CD14-positive monocyte (primary cell): ENCODE data around the gene RNASE4. TPM values are rescaled to one million over a fixed set of nuclear protein-coding genes. Genes with fewer than 3 reads are reported as not detected.
A peak's percentile ranks its signal among the peaks of the same experiment; 100 is the strongest.

Experiments
- DNase-seq, 3 donors: peaks; one replicate each; pipeline ENCODE4 v3.0.0-alpha.2; 2011 to 2022
- H2AFZ ChIP-seq: 2 replicates; pipeline ENCODE4 v1.6.0; 2012; ENCODE audit warnings: mild to moderate bottlenecking, low read depth, low read length, inconsistent platforms; ENCODE audit not compliant: insufficient read depth, poor library complexity, severe bottlenecking
- H3K27ac ChIP-seq, 2 donors: 1 replicate in 1 of 2; 2 replicates in 1 of 2; pipeline ENCODE4 v1.5.1; 2012 to 2013; ENCODE audit warnings: low read length in 2 of 2, control low read depth in 1 of 2, inconsistent platforms in 1 of 2, low read depth in 1 of 2, mild to moderate bottlenecking in 1 of 2
- H3K27me3 ChIP-seq, 2 donors: one replicate each; pipeline versions ENCODE4 v1.6.0 to v1.6.1; 2011 to 2013; ENCODE audit warnings: low read length in 2 of 2; ENCODE audit not compliant: control insufficient read depth in 2 of 2, insufficient read depth in 2 of 2
- H3K36me3 ChIP-seq, 2 donors: replicated peaks in 1 of 2; 1 replicate in 1 of 2; 2 replicates in 1 of 2; pipeline versions ENCODE4 v1.5.1 to v1.6.1; 2012 to 2013; ENCODE audit warnings: low read length in 2 of 2, control low read depth in 1 of 2, inconsistent platforms in 1 of 2, mild to moderate bottlenecking in 1 of 2; ENCODE audit not compliant: insufficient read depth in 2 of 2, control insufficient read depth in 1 of 2
- H3K4me1 ChIP-seq, 2 donors: 1 replicate in 1 of 2; 2 replicates in 1 of 2; pipeline versions ENCODE4 v1.5.1 to v1.6.1; 2012 to 2013; ENCODE audit warnings: low read length in 2 of 2, control low read depth in 1 of 2, inconsistent platforms in 1 of 2, mild to moderate bottlenecking in 1 of 2, moderate library complexity in 1 of 2; ENCODE audit not compliant: insufficient read depth in 2 of 2, control insufficient read depth in 1 of 2
- H3K4me2 ChIP-seq: replicated peaks from 2 replicates; pipeline ENCODE3; 2012; ENCODE audit warnings: low read length, moderate library complexity, mild to moderate bottlenecking; ENCODE audit not compliant: poor library complexity, severe bottlenecking; ENCODE audit errors: extremely low read depth
- H3K4me3 ChIP-seq, 3 experiments: fragments of 200-600 bp in 1 of 3; sonication (generic) in 1 of 3; replicated peaks in 1 of 3; 1 replicate in 2 of 3; 2 replicates in 1 of 3; pipeline ENCODE4 v1.5.1; 2011 to 2013; ENCODE audit warnings: low read length in 3 of 3, mild to moderate bottlenecking in 3 of 3, control low read depth in 2 of 3, low read depth in 2 of 3, inconsistent platforms in 1 of 3, moderate library complexity in 1 of 3
- H3K79me2 ChIP-seq: 2 replicates; pipeline ENCODE4 v1.6.0; 2012; ENCODE audit warnings: mild to moderate bottlenecking, control low read depth, inconsistent platforms, low read length, moderate library complexity; ENCODE audit not compliant: insufficient read depth
- H3K9ac ChIP-seq: 2 replicates; pipeline ENCODE4 v1.6.0; 2017; ENCODE audit warnings: low read length, mild to moderate bottlenecking; ENCODE audit not compliant: insufficient read depth, poor library complexity, severe bottlenecking
- H3K9me3 ChIP-seq, 2 donors: replicated peaks in 1 of 2; 1 replicate in 1 of 2; 2 replicates in 1 of 2; pipeline versions ENCODE4 v1.5.1 to v1.6.1; 2012 to 2013; ENCODE audit warnings: low read length in 2 of 2, control low read depth in 1 of 2; ENCODE audit not compliant: control insufficient read depth in 1 of 2, insufficient read depth in 1 of 2
- H4K20me1 ChIP-seq: 2 replicates; pipeline ENCODE4 v1.6.0; 2012; ENCODE audit warnings: mild to moderate bottlenecking, low read length, control low read depth, moderate library complexity; ENCODE audit not compliant: insufficient read depth
- H3K27ac Mint-ChIP-seq, 7 donors: one replicate each; pipeline ENCODE4 v1.8.0; 2020; ENCODE audit warnings: mild to moderate bottlenecking in 7 of 7, mixed read lengths in 7 of 7, moderate library complexity in 6 of 7, inconsistent platforms in 2 of 7
- H3K27me3 Mint-ChIP-seq, 3 donors: one replicate each; pipeline ENCODE4 v1.8.0; 2021 to 2022; ENCODE audit warnings: low read depth in 3 of 3, mild to moderate bottlenecking in 3 of 3, mixed read lengths in 3 of 3, moderate library complexity in 3 of 3, inconsistent platforms in 1 of 3
- H3K36me3 Mint-ChIP-seq, 2 donors: one replicate each; pipeline ENCODE4 v1.8.0; 2020; ENCODE audit warnings: mixed read lengths in 2 of 2, inconsistent platforms in 1 of 2, mild to moderate bottlenecking in 1 of 2
- H3K4me1 Mint-ChIP-seq: one replicate; pipeline ENCODE4 v1.8.0; 2020; ENCODE audit warnings: mild to moderate bottlenecking, mixed read lengths
- H3K4me3 Mint-ChIP-seq, 2 donors: one replicate each; pipeline ENCODE4 v1.8.0; 2020; ENCODE audit warnings: mild to moderate bottlenecking in 2 of 2, mixed read lengths in 2 of 2, moderate library complexity in 1 of 2
- H3K9me3 Mint-ChIP-seq, 7 donors: one replicate each; pipeline ENCODE4 v1.8.0; 2020 to 2022; ENCODE audit warnings: mixed read lengths in 7 of 7, mild to moderate bottlenecking in 6 of 7, moderate library complexity in 6 of 7, inconsistent platforms in 2 of 7
- CTCF ChIP-seq: fragments of 200-600 bp; IDR thresholded peaks from one replicate; pipeline ENCODE4 v1.8.0; 2022; ENCODE audit warnings: antibody characterized with exemption, mild to moderate bottlenecking
- WGBS: methylation state at CpG from one replicate; pipeline ENCODE4 v1.1.5; 2013; ENCODE audit warnings: missing lambda C conversion rate; ENCODE audit not compliant: insufficient coverage; 5-methylcytosine and 5-hydroxymethylcytosine counted together
- intact Hi-C, 2 donors: fragments of 100-400 bp; cut with micrococcal nuclease; formaldehyde crosslinking; loops; one replicate each; pipeline versions ENCODE4 v1.15.0 to v1.15.1; 2023
- polyA plus RNA-seq, 3 donors: library from polyadenylated mRNA; depleted of rRNA in 1 of 3; unstranded in 2 of 3; stranded (reverse) in 1 of 3; fragments of 300-500 nt in 2 of 3; fragments of >200 nt in 1 of 3; fragmentation: Illumina TruSeq in 2 of 3; gene quantifications; 1 replicate in 2 of 3; 2 replicates in 1 of 3; pipeline ENCODE4 v1.2.3, GENCODE V29; 2012 to 2021

Gene RNASE4
- polyA plus RNA-seq, 3 donors: 18.5 to 85.8 (median 49.1) TPM

GRCh38 chr14:20692116-20692751, 7.9 kb downstream of the RNASE4 start:
- Mint-ChIP-seq H3K27ac (no peak overlapping the region), H3K36me3 (peaks cover 31 to 34% of the 10 kb centered on the region in 2 donors), H3K9me3 (no peaks in the 10 kb centered on the region), H3K4me3 (no peak overlapping the region), H3K4me1 (peaks cover 12% of the 10 kb centered on the region), H3K27me3 (no peaks in the 10 kb centered on the region)
- H3K9ac ChIP-seq: no peak overlapping the region
- H3K4me2 ChIP-seq: no peak overlapping the region
- H3K27me3 ChIP-seq: no peaks in the 10 kb centered on the region
- intact Hi-C loops: loop anchor here (5.0 to 10.0 kb wide), 2 partner anchors 35 to 283 kb away; no protein-coding TSS in a partner anchor
- H3K4me3 ChIP-seq: no peak overlapping the region
- no peaks in the 10 kb centered on the region for H4K20me1 ChIP-seq
- no peak for TF ChIP-seq CTCF
- no peak overlapping the region for H3K27ac ChIP-seq
- H3K36me3 ChIP-seq: peaks cover 11 to 13% of the 10 kb centered on the region in 2 donors
- H3K9me3 ChIP-seq: no peaks in the 10 kb centered on the region
- no peak overlapping the region for H2AFZ ChIP-seq
- WGBS: 96% methylated on average over 5 of the region's 7 CpGs
- peaks cover 7 to 9% of the 10 kb centered on the region in 2 donors for H3K4me1 ChIP-seq
- DNase-seq: no peak
- peaks cover 7% of the 10 kb centered on the region for H3K79me2 ChIP-seq

- Histone ChIP-seq H2AFZ (no peak overlapping the region), H3K36me3 (peaks cover 16 to 21% of the 10 kb centered on the region in 2 donors), H3K27me3 (no peaks in the 10 kb centered on the region), H3K4me3 (no peak overlapping the region), H3K4me1 (peaks cover 12 to 16% of the 10 kb centered on the region in 2 donors), H4K20me1 (no peaks in the 10 kb centered on the region), H3K9me3 (no peaks in the 10 kb centered on the region), H3K9ac (no peak overlapping the region), H3K79me2 (no peaks in the 10 kb centered on the region), H3K27ac (no peak overlapping the region), H3K4me2 (no peak overlapping the region)
- 60% methylated on average over 1 of the region's 5 CpGs for WGBS
- intact Hi-C loops: loop anchor here (1.0 to 10.0 kb wide), 3 partner anchors 159 to 278 kb away; no protein-coding TSS in a partner anchor
- no peak for TF ChIP-seq CTCF
- peaks cover 14% of the 10 kb centered on the region for H3K4me1 Mint-ChIP-seq
- no peak overlapping the region for H3K4me3 Mint-ChIP-seq
- H3K36me3 Mint-ChIP-seq: peaks cover 31 to 37% of the 10 kb centered on the region in 2 donors
- H3K9me3 Mint-ChIP-seq: peaks cover 0 to 9% (median 0%) of the 10 kb centered on the region in 7 donors
- H3K27ac Mint-ChIP-seq: peak overlapping the region in 1 of 7 donors; percentile 78
- no peaks in the 10 kb centered on the region for H3K27me3 Mint-ChIP-seq
- DNase-seq: peak in 2 of 3 donors; percentile 23 to 56
Measured at GRCh38 chr14:20696764-20697163, 12.4 kb downstream of the RNASE4 start.
